DMS53 treated with DMSO at 0.1 percent for 48 hours (cell line): ENCODE measurements around the gene ZNF692.
A peak's percentile ranks its signal among the peaks of the same experiment; 100 is the strongest.
"Not testable (repeated sequence)": the region's sequence is repeated elsewhere in the genome, so short reads cannot be mapped to it uniquely, and the experiment has no call there.

Experiments
- DNase-seq: peaks from one replicate; lab custom pipeline; 2025; ENCODE audit not compliant: unreplicated experiment; lab: John Stamatoyannopoulos, UW

ZNF692 gene

GRCh38 chr1:248811514-248812490, 47.1 kb downstream of the ZNF692 start:
- no peak for DNase-seq

- DNase-seq, result no peak
Observed at GRCh38 chr1:248810727-248811513, 48.0 kb downstream of the ZNF692 start.

GRCh38 chr1:248810000-248810726, 48.7 kb downstream of the ZNF692 start:
- DNase-seq, result no peak

GRCh38 chr1:248808876-248809275, 50.0 kb downstream of the ZNF692 start:
- DNase-seq, result no peak

GRCh38 chr1:248807067-248807737, 51.7 kb downstream of the ZNF692 start:
- DNase-seq, result peak; percentile 76

- DNase-seq, result no peak
Observed at GRCh38 chr1:248805876-248806275, 53.0 kb downstream of the ZNF692 start.

- no peak for DNase-seq
Observed at GRCh38 chr1:248804771-248805681, 53.9 kb downstream of the ZNF692 start.

GRCh38 chr1:248803501-248803900, 55.4 kb downstream of the ZNF692 start:
- not testable (repeated sequence) for DNase-seq

- DNase-seq, result no peak
Observed at GRCh38 chr1:248802454-248802853, 56.4 kb downstream of the ZNF692 start.

GRCh38 chr1:248800459-248800858, 58.4 kb downstream of the ZNF692 start:
- no peak for DNase-seq
